HG03439 (cell line): ENCODE measurements around the gene DCDC2B.

Source experiments
- ATAC-seq: cut with Tn5 transposase; IDR thresholded peaks from one replicate; pipeline ENCODE4 v1.9.1; 2021; ENCODE audit warnings: mild to moderate bottlenecking, moderate library complexity; ENCODE audit not compliant: unreplicated experiment

Gene DCDC2B

DNA sequence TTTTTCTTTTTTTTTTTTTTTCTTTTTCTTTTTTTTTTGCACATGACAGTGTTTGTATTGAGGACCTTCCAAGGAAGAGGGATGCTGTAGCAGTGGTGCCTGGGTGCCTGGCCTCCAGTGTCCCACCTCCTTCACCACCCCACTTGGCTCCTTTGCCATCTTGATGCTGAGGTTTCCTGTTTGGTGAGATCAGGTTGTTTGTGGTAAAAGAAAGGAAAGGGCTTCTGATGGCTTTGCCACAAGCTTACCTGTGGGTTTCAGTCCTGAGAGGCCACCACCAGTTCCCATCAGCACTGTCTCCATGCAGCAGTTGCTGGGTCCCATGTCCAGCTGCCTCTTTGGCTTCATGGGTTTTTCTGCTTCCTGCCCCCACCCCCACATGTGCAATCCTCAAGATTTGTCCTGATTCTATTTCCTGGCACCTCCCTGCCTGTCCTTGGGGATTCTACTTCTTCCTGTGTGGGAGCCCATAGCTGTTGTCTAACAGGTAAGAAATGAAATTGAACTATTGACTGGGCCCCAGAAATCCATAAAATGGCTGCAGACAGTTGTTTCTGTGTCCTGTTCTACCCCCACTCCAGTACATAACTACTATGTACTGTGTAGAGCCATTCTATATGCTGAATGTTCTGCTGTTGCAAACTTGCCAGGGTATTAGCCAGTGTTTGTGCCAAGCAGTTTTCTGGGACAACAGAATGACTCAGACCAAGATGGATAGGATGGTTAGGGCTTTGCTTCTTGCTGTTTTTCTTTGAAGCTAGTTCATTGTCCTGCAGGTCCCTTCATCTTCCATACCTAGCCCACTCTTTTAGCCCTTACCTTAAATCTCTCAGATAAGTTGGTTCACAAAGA lies 12.7 kb upstream of the DCDC2B start:
- no peak for ATAC-seq

GRCh38 chr1:32197074-32197473 lies 11.8 kb upstream of the DCDC2B start:
- no peak for ATAC-seq

DNA sequence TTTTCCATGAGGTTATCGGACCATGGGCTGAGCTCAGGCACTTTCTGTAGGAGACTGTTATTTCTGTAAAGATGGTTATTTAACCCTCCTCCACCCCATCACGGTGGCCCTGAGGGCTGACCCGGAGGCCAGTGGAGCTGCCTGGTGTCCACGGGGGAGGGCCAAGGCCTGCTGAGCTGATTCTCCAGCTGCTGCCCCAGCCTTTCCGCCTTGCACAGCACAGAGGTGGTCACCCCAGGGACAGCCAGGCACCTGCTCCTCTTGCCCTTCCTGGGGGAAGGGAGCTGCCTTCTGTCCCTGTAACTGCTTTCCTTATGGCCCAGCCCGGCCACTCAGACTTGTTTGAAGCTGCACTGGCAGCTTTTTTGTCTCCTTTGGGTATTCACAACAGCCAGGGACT lies 11.1 kb upstream of the DCDC2B start:
- ATAC-seq = no peak

GRCh38 chr1:32198237-32199042 lies 10.4 kb upstream of the DCDC2B start:
- no peak for ATAC-seq

DNA sequence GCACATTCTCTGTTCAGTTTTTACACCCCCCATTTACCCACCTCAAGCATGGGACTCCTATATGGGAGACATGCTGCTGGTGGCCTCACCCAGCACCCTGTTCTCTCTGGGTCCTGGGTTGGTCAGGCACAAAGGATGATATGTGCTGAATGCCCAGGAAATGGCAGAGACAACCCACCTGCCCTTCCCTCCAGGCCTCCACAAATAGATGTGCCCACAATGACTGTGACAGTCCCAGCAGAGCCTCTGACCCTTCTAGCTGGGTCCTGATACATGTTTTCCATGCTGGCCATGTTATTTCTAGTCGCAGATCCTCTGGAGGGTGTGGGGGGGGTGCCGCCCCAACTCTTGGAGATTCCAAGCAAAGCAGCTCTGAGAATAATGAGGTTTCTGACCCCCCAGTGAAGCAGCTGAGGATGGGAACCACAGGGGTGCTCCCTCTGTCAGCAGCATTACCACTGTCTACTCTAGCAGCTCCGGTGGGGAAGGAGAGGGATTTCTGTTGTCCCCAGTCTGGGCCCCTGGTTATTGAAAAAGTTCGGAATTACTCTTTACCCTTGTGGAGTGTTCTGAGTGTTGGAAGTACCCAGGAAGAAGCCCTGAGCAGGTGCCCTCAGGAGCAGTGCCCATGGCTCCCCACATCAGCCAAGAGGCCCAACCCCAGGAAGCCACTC lies 9.7 kb upstream of the DCDC2B start:
- ATAC-seq = no peak

- no peak for ATAC-seq
Observed at GRCh38 chr1:32199717-32200072, 9.2 kb upstream of the DCDC2B start.

DNA sequence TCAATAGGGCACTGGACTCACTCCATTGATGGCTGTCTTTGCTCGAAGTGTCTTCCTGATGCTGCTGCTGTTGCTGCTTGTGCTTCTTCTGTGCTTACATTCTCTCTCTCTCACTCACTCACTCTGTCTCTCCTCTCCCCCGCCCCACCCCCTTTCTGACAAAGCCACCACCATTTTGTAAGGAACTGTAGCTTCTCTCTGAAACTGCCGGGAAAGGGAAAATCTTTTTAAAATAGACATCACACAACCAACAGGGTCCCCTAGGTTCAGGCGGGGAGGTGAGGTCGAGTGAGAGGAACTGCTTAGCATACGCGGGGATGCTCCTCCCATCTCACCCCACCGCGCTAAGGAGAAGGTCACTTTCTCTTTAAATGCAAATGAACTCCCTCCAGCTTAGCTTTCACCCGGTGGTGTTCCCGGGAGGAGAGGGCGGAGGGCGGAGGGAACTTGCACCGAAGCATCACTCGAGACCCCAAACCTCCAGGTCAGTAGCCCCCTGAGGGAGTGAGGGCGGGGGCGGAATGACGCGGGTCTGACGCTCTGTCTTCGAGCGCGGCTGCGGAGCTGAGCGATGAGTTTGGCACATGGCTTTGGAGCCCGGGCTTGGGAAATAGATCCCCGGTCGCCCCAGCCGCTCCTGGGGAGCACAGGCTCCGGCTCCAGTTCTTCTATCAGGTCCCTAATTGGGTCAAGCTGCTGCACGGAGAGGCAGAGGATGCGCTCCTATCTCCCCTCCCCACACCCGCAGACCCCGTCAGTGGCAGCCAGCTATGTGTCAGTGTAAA lies 8.5 kb upstream of the DCDC2B start, which contains the start of gene CCDC28B:
TSS of gene CCDC28B (plus strand) at position 370 of the 785 bp plus-strand sequence. CDS start 1,341 bp downstream, outside the sequence.
- no peak for ATAC-seq

GRCh38 chr1:32201011-32201855 lies 7.7 kb upstream of the DCDC2B start:
- peak; percentile 36 for ATAC-seq

- ATAC-seq = no peak
Observed at GRCh38 chr1:32204943-32205361, 3.9 kb upstream of the DCDC2B start.

DNA sequence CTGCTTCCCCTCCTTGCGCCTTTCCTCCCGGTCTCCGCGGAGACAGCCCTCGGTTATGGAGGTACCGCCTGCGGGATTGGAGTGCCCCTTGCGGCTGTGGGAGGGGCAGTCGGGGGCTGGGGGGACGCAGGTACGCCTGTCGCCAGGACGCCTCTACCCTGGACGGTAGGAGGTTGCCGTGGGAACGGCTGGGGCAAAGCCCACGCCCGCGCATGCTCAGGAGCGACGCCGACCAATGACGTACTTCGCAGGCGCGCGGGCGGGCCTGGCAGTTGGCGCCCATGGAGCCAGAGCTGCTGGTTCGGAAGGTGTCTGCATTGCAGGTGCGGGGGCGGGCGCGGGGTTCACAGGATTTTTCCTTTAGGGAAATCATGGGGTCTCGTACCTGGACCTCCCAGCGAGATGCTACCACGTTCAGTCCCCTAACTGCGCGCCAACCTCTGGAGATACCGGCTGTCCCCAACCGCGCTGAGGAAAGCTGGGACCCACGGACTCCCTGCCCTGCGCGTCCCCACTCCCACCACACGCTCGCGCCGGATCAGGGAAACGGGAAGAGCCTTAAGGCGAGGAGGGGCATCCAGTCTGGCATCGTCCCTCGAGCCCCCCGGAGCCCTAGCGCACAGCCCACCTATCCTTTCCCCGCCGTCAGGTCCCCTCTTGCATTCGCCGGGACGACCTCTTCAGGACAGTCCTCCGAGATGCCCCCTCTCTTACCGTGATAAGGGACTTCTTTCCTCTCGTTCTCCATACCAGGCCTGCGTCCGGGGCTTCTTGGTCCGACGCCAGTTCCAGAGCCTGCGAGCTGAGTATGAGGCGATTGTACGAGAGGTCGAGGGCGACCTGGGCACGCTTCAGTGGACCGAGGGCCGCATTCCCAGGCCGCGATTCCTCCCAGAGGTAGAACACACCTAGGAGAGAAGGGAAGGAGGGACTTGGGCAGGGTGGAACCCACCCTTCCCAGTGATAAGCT lies 3.2 kb upstream of the DCDC2B start, which contains the start of gene IQCC:
TSS of gene IQCC (plus strand) at position 271 of the 970 bp plus-strand sequence. CDS start at position 282, 11 bp downstream.
- ATAC-seq = no peak

GRCh38 chr1:32208469-32208868 lies 420 bp upstream of the DCDC2B start:
- no peak for ATAC-seq

- ATAC-seq = peak; percentile 68
Observed at GRCh38 chr1:32215629-32216480, 7.0 kb downstream of the DCDC2B start.

DNA sequence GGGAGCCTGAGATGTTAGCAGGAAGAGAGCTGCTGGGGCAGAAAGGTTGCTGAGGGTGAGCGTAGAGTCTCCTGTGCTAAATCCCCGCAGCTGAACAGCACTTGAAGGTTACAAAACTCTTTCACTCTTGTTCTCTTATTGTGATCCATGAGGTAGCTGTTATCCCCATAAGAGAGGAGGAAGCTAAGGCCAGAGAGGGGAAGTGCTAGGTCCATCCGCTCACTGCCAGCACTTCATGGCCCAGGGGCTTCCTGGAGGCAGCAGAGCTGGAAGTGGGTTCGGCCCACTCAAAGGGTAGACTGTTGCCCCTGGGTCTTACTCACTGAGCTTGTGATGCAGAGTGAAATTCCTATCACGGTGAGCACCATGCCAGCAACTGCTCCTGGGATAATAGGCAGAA lies 7.7 kb downstream of the DCDC2B start:
- ATAC-seq = no peak

DNA sequence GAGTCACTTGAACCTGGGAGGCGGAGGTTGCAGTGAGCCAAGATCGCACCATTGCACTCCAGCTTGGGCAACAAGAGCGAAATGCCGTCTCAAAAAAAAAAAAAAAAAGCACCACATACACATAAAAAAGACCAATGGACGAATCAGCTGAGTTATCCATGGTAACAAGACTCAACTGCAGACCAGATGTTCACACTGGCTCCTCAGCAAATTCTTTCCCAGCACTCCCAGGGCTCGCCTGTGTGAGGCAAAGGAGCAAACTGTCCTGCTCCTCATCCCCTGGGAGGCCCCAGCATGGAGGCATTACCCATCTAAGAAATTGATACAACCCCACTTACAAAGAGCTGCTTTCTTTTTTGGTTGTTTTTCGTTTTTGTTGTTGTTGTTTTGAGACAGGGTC lies 10.1 kb downstream of the DCDC2B start:
- ATAC-seq = no peak

DNA sequence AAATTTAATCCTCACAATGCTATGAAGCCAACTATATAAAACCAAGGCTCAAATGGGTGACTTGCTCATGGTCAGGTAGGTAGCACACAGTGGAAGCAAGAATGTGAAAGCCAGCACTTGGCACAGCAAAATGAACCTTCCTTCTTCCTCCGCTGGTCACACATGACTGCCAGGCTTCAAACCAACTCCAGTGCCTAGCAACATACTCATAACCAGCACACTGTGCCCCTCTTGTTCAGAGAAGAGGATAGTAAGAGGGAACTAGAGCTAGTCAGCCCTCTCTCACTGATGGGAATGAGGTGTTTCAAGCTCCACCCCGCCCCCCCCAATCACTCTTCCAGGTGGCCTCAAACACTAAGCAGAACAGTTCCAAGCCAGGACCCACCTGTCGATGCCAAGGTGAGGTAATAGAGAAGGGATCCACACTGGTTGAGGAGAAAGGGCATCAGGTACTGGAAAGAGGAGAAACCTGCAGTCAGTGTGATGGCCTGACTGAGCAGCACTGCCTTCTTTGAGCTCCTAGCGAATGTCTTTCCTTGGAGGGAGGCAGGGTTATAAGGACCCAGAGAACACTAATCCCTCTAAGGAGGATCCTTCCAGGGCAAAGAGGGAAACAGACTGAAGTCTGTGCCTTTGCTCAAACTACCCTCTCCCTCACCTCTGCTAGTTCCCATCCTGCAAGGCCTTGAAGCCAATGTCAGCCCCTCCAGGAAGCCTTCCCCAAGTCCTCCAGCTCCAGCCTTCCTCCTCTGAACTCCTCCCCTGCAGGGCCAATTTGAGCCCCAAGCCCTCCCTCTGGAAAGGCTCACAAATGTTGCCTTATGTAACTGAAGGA lies 12.1 kb downstream of the DCDC2B start:
- no peak for ATAC-seq

- no peak for ATAC-seq
Observed at GRCh38 chr1:32221581-32221979, 12.7 kb downstream of the DCDC2B start.
